ENCODE measurements around the gene KLK10. TPM values are rescaled to one million over a fixed set of nuclear protein-coding genes. Genes with fewer than 3 reads are reported as not detected.

Gene KLK10
- total RNA-seq, 1 donor from 2014 or later, result not detected

GRCh38 chr19:51009061-51009891 lies 10.2 kb downstream of the KLK10 start:
- no peak for ATAC-seq (ENCODE audit: low read depth)
- Mint-ChIP-seq H3K4me3 (no peak overlapping the region), H3K9me3 (no peaks in the 10 kb centered on the region), H3K27me3 (peaks cover 17% of the 10 kb centered on the region), H3K27ac (no peak overlapping the region), H3K36me3 (ENCODE audit: low read depth) (no peaks in the 10 kb centered on the region), H3K4me1 (no peaks in the 10 kb centered on the region)
- no peak for TF ChIP-seq CTCF (IDR thresholded peaks at IDR 0.05)
- intact Hi-C loops (cut with micrococcal nuclease), result no loop called here
- ChIA-PET POLR2A (no interaction called here), CTCF (no interaction called here)
- no peak for DNase-seq

DNA sequence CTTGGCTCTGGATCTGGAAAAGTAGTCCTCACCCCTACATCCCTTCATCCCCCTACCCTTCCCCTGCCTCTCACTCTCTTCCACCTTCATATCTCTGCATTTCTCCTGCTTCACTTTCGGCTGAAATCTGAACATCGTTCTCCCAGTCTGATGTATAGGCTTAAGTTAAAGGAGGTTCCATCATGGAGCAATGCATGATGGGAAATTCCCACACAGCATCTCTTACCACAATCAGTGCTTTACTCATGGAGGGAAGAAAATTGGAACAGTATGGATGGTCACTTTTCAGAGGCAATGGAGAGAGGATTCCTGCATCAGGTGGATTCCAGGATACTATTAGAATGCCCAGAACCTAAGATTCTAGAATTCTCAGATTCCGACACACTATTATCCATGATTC lies 12.0 kb downstream of the KLK10 start:
- POLR2A ChIA-PET, result no interaction called here
- intact Hi-C loops (cut with micrococcal nuclease), result no loop called here
- Mint-ChIP-seq H3K4me3 (no peak overlapping the region), H3K4me1 (no peaks in the 10 kb centered on the region), H3K9me3 (no peaks in the 10 kb centered on the region), H3K27ac (no peak overlapping the region), H3K36me3 (ENCODE audit: low read depth) (no peaks in the 10 kb centered on the region), H3K27me3 (peaks cover 9% of the 10 kb centered on the region)
- no peak for DNase-seq
- no peak for TF ChIP-seq CTCF (IDR thresholded peaks at IDR 0.05)
- CTCF ChIA-PET, result no interaction called here
- no peak for ATAC-seq (ENCODE audit: low read depth)

DNA sequence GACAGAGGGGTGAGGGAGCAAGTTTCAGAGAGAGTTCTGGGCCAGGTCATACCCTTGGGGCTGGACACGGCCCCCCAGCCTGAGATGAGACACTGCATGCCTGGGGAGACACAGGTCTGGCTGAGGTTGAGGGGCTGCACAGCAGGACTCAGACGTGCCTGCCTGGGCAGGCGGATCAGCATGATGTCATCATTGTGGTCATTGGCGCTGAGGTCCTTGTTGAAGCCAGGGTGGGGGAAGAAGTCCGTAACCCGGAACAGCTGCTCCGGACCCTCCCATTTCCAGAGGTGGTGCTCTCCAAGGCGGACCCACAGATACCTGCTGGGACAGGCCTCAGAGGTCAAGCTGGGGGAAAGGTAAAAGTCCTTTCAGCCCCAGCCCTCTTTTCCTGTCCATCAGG lies 13.1 kb downstream of the KLK10 start:
- intact Hi-C loops (cut with micrococcal nuclease), result no loop called here
- peaks cover 18% of the 10 kb centered on the region for H3K27me3 Mint-ChIP-seq
- no peak overlapping the region for H3K4me3 Mint-ChIP-seq
- H3K27ac Mint-ChIP-seq, result no peak overlapping the region
- no peaks in the 10 kb centered on the region for H3K4me1 Mint-ChIP-seq
- DNase-seq (no peak), ATAC-seq (ENCODE audit: low read depth) (no peak)
- no peak for TF ChIP-seq CTCF (IDR thresholded peaks at IDR 0.05)
- ChIA-PET CTCF (no interaction called here), POLR2A (no interaction called here)
- H3K36me3 Mint-ChIP-seq (ENCODE audit: low read depth), result no peaks in the 10 kb centered on the region
- H3K9me3 Mint-ChIP-seq, result no peaks in the 10 kb centered on the region

DNA sequence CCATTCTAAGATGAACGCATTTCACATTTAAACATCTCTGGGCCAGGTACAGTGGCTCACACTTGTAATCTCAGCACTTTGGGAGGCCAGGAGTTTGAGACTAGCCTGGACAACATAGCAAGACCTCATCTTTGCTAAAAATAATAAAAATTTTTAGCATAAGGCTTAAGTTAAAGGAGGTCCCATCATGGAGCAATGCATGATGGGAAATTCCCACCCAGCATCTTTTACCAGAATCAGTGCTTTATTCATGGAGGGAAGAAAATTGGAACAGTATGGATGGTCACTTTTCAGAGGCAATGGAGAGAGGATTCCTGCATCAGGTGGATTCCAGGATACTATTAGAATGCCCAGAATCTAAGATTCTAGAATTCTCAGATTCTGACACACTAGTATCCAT lies 14.3 kb downstream of the KLK10 start:
- H3K27me3 Mint-ChIP-seq, result peaks cover 23% of the 10 kb centered on the region
- CTCF ChIA-PET, result no interaction called here
- no peak for TF ChIP-seq CTCF (IDR thresholded peaks at IDR 0.05)
- no peak overlapping the region for H3K27ac Mint-ChIP-seq
- intact Hi-C loops (cut with micrococcal nuclease), result no loop called here
- no peaks in the 10 kb centered on the region for H3K4me1 Mint-ChIP-seq
- H3K9me3 Mint-ChIP-seq, result no peaks in the 10 kb centered on the region
- H3K4me3 Mint-ChIP-seq, result no peak overlapping the region
- H3K36me3 Mint-ChIP-seq (ENCODE audit: low read depth), result no peaks in the 10 kb centered on the region
- DNase-seq, result no peak
- no peak for ATAC-seq (ENCODE audit: low read depth)
- POLR2A ChIA-PET, result no interaction called here

GRCh38 chr19:51003316-51003715 lies 16.2 kb downstream of the KLK10 start:
- no peak for TF ChIP-seq CTCF (IDR thresholded peaks at IDR 0.05)
- DNase-seq, result no peak
- H3K27ac Mint-ChIP-seq, result no peak overlapping the region
- ChIA-PET CTCF (no interaction called here), POLR2A (no interaction called here)
- intact Hi-C loops (cut with micrococcal nuclease), result no loop called here
- no peak overlapping the region for H3K4me3 Mint-ChIP-seq
- no peaks in the 10 kb centered on the region for H3K4me1 Mint-ChIP-seq
- H3K36me3 Mint-ChIP-seq (ENCODE audit: low read depth), result no peaks in the 10 kb centered on the region
- H3K27me3 Mint-ChIP-seq, result peaks cover 21% of the 10 kb centered on the region
- no peak for ATAC-seq (ENCODE audit: low read depth)
- H3K9me3 Mint-ChIP-seq, result no peaks in the 10 kb centered on the region
